Memory B cell (primary cell): ENCODE results near the gene FUT6.
A peak's percentile ranks its signal among the peaks of the same experiment; 100 is the strongest.

Source experiments
- ATAC-seq: fragments of 150-1000 bp; cut with Tn5 transposase; 2 replicates; pipeline ENCODE4 v1.10.0; 2021; ENCODE audit warnings: low read depth, mild to moderate bottlenecking, moderate library complexity
- DNase-seq, 2 donors: peaks; one replicate each; pipeline ENCODE4 v3.0.0; 2022; ENCODE audit warnings: low spot score in 2 of 2
- H3K27ac Mint-ChIP-seq: one replicate; pipeline ENCODE4 v1.8.0; 2022; ENCODE audit warnings: mild to moderate bottlenecking, moderate library complexity, mixed read lengths
- H3K27me3 Mint-ChIP-seq: one replicate; pipeline ENCODE4 v1.8.0; 2022; ENCODE audit warnings: mixed read lengths
- H3K36me3 Mint-ChIP-seq: one replicate; pipeline ENCODE4 v1.8.0; 2022; ENCODE audit warnings: mild to moderate bottlenecking, mixed read lengths
- H3K4me1 Mint-ChIP-seq: one replicate; pipeline ENCODE4 v1.8.0; 2022; ENCODE audit warnings: mixed read lengths
- H3K4me3 Mint-ChIP-seq: one replicate; pipeline ENCODE4 v1.8.0; 2022; ENCODE audit warnings: mild to moderate bottlenecking, moderate library complexity, mixed read lengths
- H3K9me3 Mint-ChIP-seq: one replicate; pipeline ENCODE4 v1.8.0; 2022; ENCODE audit warnings: mixed read lengths

FUT6 gene

DNA sequence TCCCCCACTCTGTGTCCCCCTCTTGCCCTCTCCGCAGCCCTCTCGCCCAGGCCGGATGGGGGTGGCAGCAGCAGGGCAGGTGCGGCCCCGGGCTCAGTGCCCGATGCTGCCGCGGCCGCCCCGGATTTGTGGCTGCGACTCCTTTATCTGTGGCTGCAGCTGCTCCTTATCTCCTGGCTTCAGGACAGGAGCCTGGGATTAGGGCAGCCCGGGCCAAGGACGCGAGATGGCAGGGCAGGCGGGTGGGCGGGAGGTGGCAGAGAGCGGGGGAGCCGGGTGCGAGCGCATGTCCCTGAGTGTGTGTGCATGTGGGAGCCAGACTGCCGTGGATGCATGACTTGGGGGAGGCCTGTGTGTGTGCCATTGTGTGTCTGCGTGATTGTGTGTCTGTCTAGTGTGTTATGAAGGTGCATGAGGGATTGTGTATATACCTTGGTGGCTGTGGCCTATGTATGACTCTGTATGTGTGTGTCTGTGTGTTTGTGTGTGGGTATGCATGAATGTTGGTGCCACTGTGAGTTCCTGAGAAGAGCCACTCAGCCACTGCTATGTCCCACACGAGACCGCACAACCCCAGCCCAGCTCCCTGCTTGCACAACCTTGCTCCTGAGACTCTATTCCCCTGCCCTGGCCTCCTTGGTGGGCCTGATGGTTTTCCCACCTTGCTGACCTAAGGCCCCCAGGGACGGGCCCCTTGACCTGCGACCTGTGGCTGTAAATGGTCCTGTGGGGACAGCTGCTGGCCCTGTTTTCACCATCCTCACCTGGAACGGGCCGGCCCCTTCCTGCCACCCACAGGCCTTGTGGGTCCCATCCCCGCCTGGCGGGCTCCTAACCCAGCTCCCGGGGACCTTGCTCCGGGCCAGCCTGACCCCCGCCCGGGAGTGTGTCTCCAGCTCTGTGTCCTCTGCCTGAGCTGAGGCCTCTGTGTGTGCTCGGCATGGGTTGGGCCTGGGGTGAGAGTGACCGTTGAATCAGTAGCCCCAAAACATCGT lies 40.0 kb downstream of the FUT6 start:
- no peak overlapping the region for H3K4me3 Mint-ChIP-seq
- no peak overlapping the region for H3K27ac Mint-ChIP-seq
- peaks cover 26% of the 10 kb centered on the region for H3K27me3 Mint-ChIP-seq
- ATAC-seq, result no peak
- no peak for DNase-seq
- H3K4me1 Mint-ChIP-seq, result peaks cover 21% of the 10 kb centered on the region
- H3K9me3 Mint-ChIP-seq, result peaks cover 2% of the 10 kb centered on the region
- H3K36me3 Mint-ChIP-seq, result no peaks in the 10 kb centered on the region

DNA sequence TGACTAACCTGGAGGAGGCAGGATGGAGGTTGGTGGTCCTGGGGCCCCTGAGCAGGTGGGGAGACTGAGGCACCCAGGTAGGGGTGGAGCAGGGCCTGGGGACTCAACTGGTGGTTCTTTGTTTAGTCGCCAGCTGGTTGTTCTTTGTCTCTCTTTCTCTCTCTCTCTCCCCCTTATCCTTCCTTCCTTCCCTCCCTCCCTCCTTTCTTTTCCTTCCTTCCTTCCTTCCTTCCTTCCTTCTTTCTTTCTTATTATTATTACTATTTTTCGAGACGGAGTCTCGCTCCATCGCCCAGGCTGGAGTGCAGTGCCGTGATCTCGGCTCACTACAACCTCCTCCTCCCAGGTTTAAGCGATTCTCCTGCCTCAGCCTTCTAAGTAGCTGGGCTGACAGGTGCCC lies 41.3 kb downstream of the FUT6 start:
- peaks cover 2% of the 10 kb centered on the region for H3K9me3 Mint-ChIP-seq
- no peak overlapping the region for H3K27ac Mint-ChIP-seq
- DNase-seq, result no peak

DNA sequence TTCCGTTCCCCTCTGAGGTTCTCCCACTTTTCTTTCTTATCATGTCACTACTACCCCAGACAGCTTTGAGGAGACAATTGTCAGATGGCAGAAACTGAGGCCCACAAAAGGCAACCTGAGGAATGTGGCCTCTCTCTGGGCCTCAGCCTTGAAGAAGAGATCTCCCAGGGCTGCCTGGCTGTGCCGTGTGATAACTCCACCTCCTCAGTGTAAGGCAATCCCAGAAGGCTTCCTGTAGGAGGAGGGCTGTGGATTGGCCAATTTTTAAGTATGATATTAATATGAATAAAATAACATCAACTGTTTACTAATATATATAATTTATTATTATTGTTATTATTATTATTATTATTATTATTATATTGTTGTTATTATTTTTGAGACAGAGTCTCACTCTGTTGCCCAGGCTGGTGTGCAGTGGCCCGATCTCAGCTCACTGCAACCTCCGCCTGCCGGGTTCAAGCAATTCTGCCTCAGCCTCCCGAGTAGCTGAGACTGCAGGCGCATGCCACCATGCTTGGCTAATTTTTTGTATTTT lies 44.1 kb downstream of the FUT6 start:
- ATAC-seq (no peak), DNase-seq (no peak)
- H3K27me3 Mint-ChIP-seq, result peaks cover 12% of the 10 kb centered on the region
- H3K4me1 Mint-ChIP-seq, result peaks cover 8% of the 10 kb centered on the region
- H3K27ac Mint-ChIP-seq, result no peak overlapping the region
- H3K9me3 Mint-ChIP-seq, result peaks cover 3% of the 10 kb centered on the region
- no peak overlapping the region for H3K4me3 Mint-ChIP-seq
- peaks cover 1% of the 10 kb centered on the region for H3K36me3 Mint-ChIP-seq

More for the DNA sequence above, 41.3 kb downstream of the FUT6 start:
- H3K27me3 Mint-ChIP-seq, result peaks cover 22% of the 10 kb centered on the region
- no peaks in the 10 kb centered on the region for H3K36me3 Mint-ChIP-seq
- ATAC-seq, result no peak
- no peak overlapping the region for H3K4me3 Mint-ChIP-seq
- peaks cover 11% of the 10 kb centered on the region for H3K4me1 Mint-ChIP-seq

GRCh38 chr19:5793188-5793587 lies 46.3 kb downstream of the FUT6 start:
- ATAC-seq (no peak), DNase-seq (no peak)
- Mint-ChIP-seq H3K4me1 (peaks cover 13% of the 10 kb centered on the region), H3K4me3 (no peak overlapping the region), H3K9me3 (peaks cover 3% of the 10 kb centered on the region), H3K27ac (no peak overlapping the region), H3K27me3 (peaks cover 4% of the 10 kb centered on the region), H3K36me3 (peaks cover 12% of the 10 kb centered on the region)

DNA sequence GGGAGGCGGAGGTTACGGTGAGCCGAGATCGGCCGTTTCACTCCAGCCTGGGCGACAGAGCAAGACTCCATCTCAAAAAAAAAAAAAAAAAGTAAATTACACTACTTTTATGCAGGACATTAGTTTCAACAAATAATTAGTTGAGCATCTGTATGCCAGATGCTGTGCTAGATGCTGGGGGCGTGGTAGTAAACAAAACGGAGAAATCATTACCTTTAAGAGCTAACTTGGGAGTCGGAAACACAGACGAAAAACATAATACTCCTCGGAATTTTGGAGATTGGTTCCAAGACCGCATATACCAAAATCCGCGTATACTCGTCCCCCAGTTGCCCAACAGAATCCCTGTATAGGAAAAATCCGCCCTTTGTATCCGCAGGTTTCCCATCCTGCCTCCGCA lies 47.3 kb downstream of the FUT6 start:
- DNase-seq, result no peak
- peaks cover 12% of the 10 kb centered on the region for H3K36me3 Mint-ChIP-seq
- ATAC-seq, result no peak
- no peak overlapping the region for H3K4me3 Mint-ChIP-seq
- H3K27ac Mint-ChIP-seq, result no peak overlapping the region
- peaks cover 3% of the 10 kb centered on the region for H3K9me3 Mint-ChIP-seq
- H3K4me1 Mint-ChIP-seq, result peaks cover 13% of the 10 kb centered on the region
- peaks cover 2% of the 10 kb centered on the region for H3K27me3 Mint-ChIP-seq

- ATAC-seq, result peak; percentile 89
- Mint-ChIP-seq H3K27me3 (peaks cover 2% of the 10 kb centered on the region), H3K4me3 (peak within 1 kb of the TSS; percentile 92)
Observed at GRCh38 chr19:5790559-5791520, 48.7 kb downstream of the FUT6 start, which contains the start of gene DUS3L. DUS3L (minus strand) TSS chr19:5791163; CDS start chr19:5791141, 22 bp downstream.

DNA sequence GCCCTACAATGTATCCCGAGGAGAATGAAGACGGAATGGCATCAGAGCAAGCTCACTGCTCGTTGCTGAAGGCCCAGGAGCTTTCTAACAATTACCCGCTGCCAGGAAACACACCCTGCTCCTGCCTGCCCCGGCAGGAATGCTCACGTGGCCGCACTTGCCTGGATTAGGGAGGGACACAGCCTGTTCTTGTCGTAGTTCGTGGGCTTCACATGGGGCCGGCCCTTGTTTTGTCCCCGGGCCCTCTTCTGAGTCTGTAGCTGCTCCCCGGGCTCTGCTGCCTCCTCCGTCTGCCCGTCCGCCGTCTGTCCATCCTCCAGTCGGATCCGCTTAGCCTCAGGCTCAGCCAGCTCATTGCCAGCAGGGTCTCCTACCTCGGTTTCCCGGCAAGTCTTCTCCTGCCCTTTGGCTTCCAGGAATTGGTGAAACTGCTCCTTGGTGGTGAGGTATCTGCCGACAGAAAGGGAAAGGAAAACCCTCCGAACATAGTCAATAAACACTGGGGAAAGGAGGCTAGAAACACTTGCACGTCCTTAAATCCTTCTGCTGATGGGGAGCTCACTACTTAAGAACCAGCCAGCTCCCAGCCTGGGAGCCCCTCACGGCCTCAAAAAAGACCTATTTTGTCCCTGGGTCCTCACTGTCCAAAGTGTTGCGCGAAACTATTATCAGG lies 49.5 kb downstream of the FUT6 start:
- H3K4me3 Mint-ChIP-seq, result peak overlapping the region; percentile 92
- H3K9me3 Mint-ChIP-seq, result peaks cover 1% of the 10 kb centered on the region
- DNase-seq (no peak), ATAC-seq (no peak)
- H3K27ac Mint-ChIP-seq, result peak overlapping the region; percentile 98
- peaks cover 2% of the 10 kb centered on the region for H3K27me3 Mint-ChIP-seq
- peaks cover 27% of the 10 kb centered on the region for H3K36me3 Mint-ChIP-seq
- peaks cover 10% of the 10 kb centered on the region for H3K4me1 Mint-ChIP-seq

More at GRCh38 chr19:5790559-5791520, 48.7 kb downstream of the FUT6 start, which contains the start of gene DUS3L:
- peaks cover 1% of the 10 kb centered on the region for H3K9me3 Mint-ChIP-seq
- H3K27ac Mint-ChIP-seq, result peak within 1 kb of the TSS; percentile 98
- H3K4me1 Mint-ChIP-seq, result peaks cover 10% of the 10 kb centered on the region
- H3K36me3 Mint-ChIP-seq, result peaks cover 25% of the 10 kb centered on the region
- peak; percentile 93 to 95 for DNase-seq

- peaks cover 27% of the 10 kb centered on the region for H3K36me3 Mint-ChIP-seq
- peaks cover 10% of the 10 kb centered on the region for H3K4me1 Mint-ChIP-seq
- peaks cover 2% of the 10 kb centered on the region for H3K27me3 Mint-ChIP-seq
- DNase-seq, result no peak
- H3K9me3 Mint-ChIP-seq, result peaks cover 1% of the 10 kb centered on the region
- no peak for ATAC-seq
- no peak overlapping the region for H3K27ac Mint-ChIP-seq
- peak overlapping the region; percentile 46 for H3K4me3 Mint-ChIP-seq
Observed at GRCh38 chr19:5789351-5789761, 50.1 kb downstream of the FUT6 start.

- peak overlapping the region; percentile 38 for H3K27ac Mint-ChIP-seq
- H3K36me3 Mint-ChIP-seq, result peaks cover 31% of the 10 kb centered on the region
- DNase-seq, result no peak
- peaks cover 2% of the 10 kb centered on the region for H3K27me3 Mint-ChIP-seq
- H3K9me3 Mint-ChIP-seq, result peaks cover 1% of the 10 kb centered on the region
- H3K4me1 Mint-ChIP-seq, result peaks cover 10% of the 10 kb centered on the region
- H3K4me3 Mint-ChIP-seq, result no peak overlapping the region
- no peak for ATAC-seq
Observed at GRCh38 chr19:5788422-5788821, 51.1 kb downstream of the FUT6 start.

GRCh38 chr19:5787409-5788182 lies 51.9 kb downstream of the FUT6 start:
- no peak for ATAC-seq
- H3K27ac Mint-ChIP-seq, result peak overlapping the region; percentile 31

GRCh38 chr19:5786593-5787408 lies 52.7 kb downstream of the FUT6 start:
- H3K4me1 Mint-ChIP-seq, result peaks cover 8% of the 10 kb centered on the region
- no peak overlapping the region for H3K4me3 Mint-ChIP-seq
- H3K27me3 Mint-ChIP-seq, result no peaks in the 10 kb centered on the region
- no peak for DNase-seq
- peaks cover 31% of the 10 kb centered on the region for H3K36me3 Mint-ChIP-seq
- H3K9me3 Mint-ChIP-seq, result peaks cover 1% of the 10 kb centered on the region
- H3K27ac Mint-ChIP-seq, result no peak overlapping the region
- no peak for ATAC-seq

More at GRCh38 chr19:5787409-5788182, 51.9 kb downstream of the FUT6 start:
- no peak overlapping the region for H3K4me3 Mint-ChIP-seq
- H3K36me3 Mint-ChIP-seq, result peaks cover 31% of the 10 kb centered on the region
- no peak for DNase-seq
- H3K27me3 Mint-ChIP-seq, result no peaks in the 10 kb centered on the region
- peaks cover 1% of the 10 kb centered on the region for H3K9me3 Mint-ChIP-seq
- H3K4me1 Mint-ChIP-seq, result peaks cover 8% of the 10 kb centered on the region

DNA sequence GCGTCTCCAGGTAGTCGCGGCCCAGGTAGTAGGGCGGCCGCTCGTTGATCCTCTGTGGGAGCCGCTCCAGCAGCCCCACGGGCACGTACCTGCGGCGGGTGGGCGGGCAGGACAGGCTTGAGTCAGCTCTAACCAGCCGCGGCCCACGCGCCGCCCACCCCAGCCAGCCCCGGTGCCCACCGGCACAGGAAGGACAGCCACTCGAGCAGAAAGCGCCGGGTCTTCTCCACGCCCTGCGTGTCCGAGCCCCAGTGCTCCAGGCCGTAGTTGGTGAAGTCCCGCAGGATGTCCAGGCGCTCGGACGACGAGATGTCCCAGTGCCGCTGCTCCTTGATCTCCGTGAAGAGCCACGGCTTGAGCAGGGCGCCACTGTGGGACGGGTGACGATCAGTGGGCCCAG lies 54.1 kb downstream of the FUT6 start:
- Mint-ChIP-seq H3K4me1 (peaks cover 4% of the 10 kb centered on the region), H3K27ac (no peak overlapping the region), H3K4me3 (no peak overlapping the region), H3K9me3 (no peaks in the 10 kb centered on the region), H3K36me3 (peaks cover 30% of the 10 kb centered on the region), H3K27me3 (no peaks in the 10 kb centered on the region)
- DNase-seq (no peak), ATAC-seq (no peak)
